Measurements from ENCODE around the gene CCT7.
"Not testable (repeated sequence)": the region's sequence is repeated elsewhere in the genome, so short reads cannot be mapped to it uniquely, and the experiment has no call there.

Gene CCT7

DNA sequence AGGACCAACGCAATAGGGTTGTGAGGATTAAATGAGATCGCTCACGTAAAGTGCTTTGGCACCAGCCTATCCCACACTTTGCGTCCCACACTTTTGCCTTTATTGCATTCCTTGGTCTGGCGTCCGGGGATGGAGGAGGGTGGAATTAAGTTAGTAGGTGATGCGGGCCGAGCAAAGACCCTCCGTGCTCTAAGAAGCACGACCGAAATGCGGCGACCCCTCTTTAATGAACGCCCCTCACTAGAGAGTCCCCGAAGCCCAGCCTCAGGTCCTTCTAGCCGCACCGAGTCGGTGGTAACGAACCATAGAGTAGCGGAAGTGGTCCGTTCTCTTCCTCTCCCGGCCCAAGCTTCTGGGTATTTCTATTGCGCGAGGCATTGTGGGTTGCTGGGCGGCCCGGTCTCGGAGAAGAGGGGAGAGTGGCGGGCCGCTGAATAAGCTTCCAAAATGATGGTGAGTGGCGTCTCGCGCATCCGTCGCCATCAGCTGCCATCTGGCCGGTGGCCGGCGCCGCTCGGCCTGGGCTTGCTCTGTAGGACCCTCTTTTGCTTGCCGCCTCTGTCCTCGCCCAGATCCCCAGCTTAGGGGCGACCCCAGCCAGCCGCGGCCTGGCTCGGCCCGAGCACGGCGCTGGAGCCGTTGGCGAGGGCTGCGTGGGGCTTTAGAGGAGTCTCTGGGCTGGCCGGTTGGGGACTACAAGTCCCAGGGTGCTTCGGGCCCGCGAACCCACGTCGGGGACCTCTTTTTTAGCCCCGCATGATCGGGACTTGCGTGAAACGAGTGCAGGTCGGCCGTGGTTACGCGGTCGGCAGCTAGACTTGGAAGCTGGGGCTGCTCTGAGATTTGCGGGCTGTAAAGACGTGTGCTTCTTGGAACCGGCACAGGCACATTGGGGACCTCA, at the start of gene CCT7:
CCT7 (plus strand) TSS at position 377 of the 901 bp plus-strand sequence; CDS start at position 448, 71 bp downstream.
- DNase-seq = peak; percentile 89

DNA sequence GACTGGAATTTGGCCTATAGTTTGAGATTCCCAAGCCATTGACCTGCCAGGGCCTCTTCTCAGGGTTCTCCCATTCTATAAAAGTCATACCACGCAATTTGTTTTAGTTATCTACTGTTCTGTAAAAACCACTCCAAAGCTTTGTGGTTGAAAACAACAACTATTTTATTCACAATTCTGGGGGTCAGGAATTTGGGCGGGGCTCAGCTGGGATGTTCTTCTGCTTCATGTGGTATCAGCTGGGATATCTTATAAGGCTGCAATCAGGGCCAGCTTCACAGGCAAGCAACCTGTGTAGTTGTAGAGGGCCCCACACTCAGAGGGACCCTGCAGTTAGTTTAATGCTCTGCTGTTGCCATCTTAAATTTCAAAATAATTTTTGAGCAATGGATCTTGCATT, 48.1 kb upstream of the CCT7 start:
- DNase-seq = no peak

DNA sequence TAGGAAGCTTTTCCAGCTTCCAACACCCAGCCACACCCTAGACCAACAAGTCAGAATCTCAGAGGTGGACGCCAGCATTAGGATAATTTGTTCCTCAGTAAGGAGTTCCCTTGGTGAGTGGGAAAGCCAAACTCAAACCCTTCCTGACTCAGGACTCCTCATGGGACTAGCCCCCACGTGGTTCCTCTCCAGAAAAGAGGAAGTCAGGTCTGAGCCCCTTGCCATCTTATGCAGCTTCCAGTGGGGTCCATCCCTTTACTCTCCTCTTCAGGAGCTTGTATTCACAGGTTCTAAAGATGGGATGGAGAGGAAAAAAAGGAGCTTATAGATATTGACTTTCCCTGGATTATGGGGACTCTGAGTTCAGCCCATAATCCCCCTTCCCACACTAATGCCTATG, 46.6 kb upstream of the CCT7 start:
- no peak for DNase-seq

DNA sequence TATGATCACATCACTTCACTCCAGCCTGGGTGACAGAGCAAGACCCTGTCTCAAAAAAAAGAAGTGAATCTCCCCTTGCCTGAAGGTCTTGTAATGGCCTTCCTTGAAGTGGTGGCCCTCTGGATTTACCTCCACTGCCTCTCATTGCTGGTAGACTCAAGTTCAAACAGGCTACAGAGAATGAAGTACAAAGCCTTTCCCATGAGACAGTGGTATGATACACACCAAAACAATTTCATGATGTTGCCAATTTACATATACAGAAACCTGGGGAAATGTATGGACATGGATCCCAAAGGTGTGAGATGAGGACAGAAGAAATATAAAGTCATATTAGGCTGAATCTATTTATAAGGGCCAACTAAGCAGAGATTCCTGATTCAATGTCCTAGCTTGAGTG, 36.5 kb upstream of the CCT7 start:
- no peak for DNase-seq

GRCh38 chr2:73200281-73200680, 33.8 kb upstream of the CCT7 start:
- DNase-seq = not testable (repeated sequence)

GRCh38 chr2:73202156-73203054, 31.7 kb upstream of the CCT7 start, which contains the start of gene NOTO:
Gene NOTO (plus strand): TSS chr2:73202574. CDS start chr2:73202667, 93 bp downstream.
- peak; percentile 28 for DNase-seq

GRCh38 chr2:73203055-73203681, 30.9 kb upstream of the CCT7 start:
- DNase-seq = peak; percentile 15

DNA sequence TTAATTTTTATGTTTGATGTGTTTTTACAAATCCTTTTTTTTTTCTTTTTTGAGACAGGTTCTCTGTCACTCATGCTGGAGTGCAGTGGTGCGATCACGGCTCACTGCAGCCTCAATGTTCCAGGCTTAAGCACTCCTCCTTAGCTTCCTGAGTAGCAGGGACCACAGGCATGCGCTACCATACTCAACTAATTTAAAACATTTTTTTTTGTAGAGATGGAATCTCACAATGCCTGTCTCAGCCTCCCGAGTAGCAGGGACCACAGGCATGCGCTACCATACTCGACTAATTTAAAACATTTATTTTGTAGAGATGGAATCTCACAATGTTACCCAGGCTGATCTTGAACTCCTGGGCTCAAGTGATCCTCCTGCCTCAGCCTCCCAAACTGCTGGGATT, 28.5 kb upstream of the CCT7 start:
- no peak for DNase-seq

- no peak for DNase-seq
Observed at GRCh38 chr2:73208258-73208657, 25.9 kb upstream of the CCT7 start.

DNA sequence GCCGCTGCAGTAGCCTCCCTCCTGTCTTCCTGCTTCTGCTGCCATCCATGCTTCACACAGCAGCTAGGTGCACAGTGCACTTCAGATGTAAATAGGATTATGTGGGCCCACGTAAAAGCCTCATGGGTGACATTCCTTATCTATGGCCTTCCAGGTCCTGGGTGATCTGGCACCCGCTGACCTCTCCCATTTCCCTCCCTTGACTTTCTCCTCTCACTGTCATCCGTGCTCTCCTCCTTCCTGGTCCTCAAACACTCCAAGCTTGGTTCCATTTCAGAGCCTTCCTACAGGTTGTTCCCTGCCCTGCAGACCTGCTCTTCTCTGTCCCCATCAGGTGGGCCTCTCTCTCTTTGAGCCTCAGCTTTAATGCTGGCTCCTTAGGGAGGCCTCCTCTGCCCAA, 24.1 kb upstream of the CCT7 start:
- DNase-seq = no peak

DNA sequence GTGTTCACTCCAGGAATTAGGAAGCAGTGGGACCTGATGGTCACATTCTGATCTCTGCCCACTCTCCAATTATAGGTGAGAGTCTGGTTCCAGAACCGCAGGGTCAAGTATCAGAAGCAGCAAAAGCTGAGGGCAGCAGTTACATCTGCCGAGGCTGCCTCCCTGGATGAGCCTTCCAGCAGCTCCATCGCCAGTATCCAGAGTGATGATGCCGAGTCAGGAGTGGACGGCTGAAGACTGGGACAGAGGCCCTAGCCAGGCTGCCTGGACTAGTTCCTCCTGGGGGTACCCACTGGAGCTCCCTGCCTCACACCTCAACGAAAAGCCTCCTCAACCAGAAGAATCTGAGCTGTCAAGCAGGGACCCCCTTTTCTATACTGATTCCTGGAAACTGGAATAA, 23.4 kb upstream of the CCT7 start:
- no peak for DNase-seq

DNA sequence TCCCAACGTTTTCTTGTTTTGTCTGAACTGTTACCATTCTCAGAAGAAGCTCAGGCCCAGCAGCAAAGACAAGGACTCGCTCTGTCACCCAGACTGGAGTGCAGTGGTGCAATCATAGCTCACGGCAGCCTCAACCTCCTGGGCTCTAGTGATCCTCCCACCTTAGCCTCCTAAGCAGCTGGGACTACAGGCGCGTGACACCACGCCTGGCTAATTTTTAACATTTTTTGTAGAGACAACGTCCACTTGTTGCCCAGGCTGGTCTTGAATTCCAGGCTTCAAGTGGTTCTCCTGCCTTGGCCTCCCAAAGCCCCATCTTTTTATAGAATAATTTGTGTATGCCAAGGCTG, 22.0 kb upstream of the CCT7 start:
- DNase-seq = no peak

DNA sequence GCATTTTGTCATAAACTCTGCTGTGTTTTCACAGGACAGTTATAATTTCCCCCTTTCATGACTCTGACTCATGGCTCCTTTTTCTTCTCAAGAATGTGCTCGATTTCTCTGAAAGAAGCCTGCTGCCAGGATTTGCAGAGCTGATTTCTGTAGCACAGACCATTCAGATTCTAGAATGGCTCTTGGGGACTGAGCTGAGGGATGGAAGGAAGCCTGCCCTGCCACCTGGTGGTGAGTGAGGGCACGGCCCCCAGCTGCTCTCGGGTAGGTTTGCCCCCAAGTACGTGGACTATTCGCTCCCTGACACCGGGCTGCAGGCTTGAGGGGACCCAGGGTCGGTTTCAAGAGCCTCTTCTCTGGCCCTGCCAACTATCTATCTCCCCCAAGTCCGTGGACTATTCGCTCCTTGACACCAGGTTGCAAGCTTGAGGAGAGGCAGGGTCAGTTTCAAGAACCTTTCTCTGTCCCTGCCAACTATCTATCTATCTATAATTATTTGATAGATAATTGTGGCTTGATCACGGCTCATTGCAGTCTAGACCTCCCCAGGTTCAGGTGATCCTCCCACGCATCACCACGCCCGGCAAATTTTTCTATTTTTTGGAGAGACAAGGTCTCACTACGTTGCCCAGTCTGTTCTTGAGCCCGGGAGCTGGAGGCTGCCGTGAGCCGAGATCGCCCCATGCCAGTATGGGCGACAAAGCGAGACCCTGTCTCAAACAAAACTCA, 21.5 kb upstream of the CCT7 start:
- peak; percentile 73 for DNase-seq

- peak; percentile 82 for DNase-seq
Observed at GRCh38 chr2:73214120-73215035, 19.7 kb upstream of the CCT7 start, which contains the start of gene SMYD5. Gene SMYD5 (plus strand): TSS chr2:73214245. CDS start chr2:73214267, 22 bp downstream.

DNA sequence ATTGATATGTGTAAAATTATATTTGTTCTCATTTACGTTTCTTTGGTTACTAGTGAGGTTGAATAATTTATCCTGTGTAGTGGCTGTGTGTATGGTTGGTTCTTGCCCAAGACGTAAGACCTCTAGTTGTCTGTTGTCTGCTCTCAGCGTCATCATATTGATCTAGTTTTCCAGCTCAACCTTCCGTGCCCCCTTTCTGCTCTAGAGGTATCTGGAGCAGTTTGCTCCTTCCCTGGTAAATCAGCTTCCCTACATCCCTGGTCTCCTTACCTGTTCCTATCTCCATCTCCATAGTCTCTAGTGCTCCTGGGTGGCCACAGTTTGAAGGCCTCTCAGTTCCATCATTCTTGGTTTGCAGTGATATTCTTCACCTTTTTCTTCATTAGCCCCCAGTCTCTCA, 18.9 kb upstream of the CCT7 start:
- DNase-seq = no peak

DNA sequence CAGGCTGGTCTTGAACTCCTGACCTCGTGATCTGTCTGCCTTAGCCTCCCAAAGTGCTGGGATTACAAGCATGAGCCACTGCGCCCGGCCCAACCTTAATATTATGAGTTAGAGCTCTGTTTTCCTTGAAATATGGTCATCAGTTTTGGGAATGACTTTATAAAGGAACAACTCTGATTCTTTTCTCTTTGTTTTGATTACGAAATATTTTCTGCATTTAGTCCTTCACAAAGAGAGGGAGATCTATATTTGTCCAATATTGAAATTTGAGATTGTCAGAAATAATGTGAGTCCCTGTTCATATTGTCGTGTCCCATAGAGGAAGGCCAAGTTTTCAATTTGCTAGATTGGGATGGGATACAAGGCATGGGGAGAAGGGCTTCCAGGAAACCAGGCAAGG, 16.9 kb upstream of the CCT7 start:
- no peak for DNase-seq

- DNase-seq = no peak
Observed at GRCh38 chr2:73217826-73218225, 16.3 kb upstream of the CCT7 start.

DNA sequence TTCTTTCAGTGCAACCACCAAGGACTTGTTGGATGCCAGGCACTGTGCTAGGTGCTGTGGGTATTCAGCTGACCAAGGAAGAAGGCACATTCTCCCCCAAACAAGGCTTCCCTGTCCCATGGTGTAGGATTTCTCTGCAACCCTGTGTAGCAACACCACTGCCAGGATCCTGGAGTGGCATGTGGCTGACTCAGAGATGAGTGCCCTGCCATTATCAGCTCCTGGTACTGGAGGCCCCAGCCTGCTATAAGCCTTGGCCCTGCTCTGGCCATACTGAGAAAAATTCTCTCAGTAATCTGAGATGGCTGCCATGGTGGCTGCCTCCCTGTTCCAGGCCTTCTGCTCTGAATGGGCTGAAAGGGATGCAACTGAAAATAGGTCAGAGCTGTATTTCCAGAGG, 15.8 kb upstream of the CCT7 start:
- peak; percentile 48 for DNase-seq

GRCh38 chr2:73223821-73224220, 10.3 kb upstream of the CCT7 start:
- DNase-seq = no peak

- no peak for DNase-seq
Observed at GRCh38 chr2:73225513-73226360, 8.4 kb upstream of the CCT7 start.
